ENCODE measurements around the gene KRTAP19-3.
"Not testable (repeated sequence)": the region's sequence is repeated elsewhere in the genome, so short reads cannot be mapped to it uniquely, and the experiment has no call there.

KRTAP19-3 gene

GRCh38 chr21:30491963-30492428 is at the start of gene KRTAP19-3:
KRTAP19-3 (minus strand) TSS chr21:30492013; CDS start chr21:30491957, 56 bp downstream.
- Mint-ChIP-seq H3K27ac (no peak within 1 kb of the TSS), H3K27me3 (no peaks in the 10 kb centered on the region), H3K9me3 (no peaks in the 10 kb centered on the region), H3K36me3 (ENCODE audit: low read depth) (no peaks in the 10 kb centered on the region), H3K4me3 (no peak within 1 kb of the TSS), H3K4me1 (ENCODE audit: low read depth) (no peaks in the 10 kb centered on the region)

GRCh38 chr21:30518876-30519275 is 27.1 kb upstream of the KRTAP19-3 start:
- peaks cover 8% of the 10 kb centered on the region for H3K9me3 Mint-ChIP-seq
- H3K36me3 Mint-ChIP-seq (ENCODE audit: low read depth): no peaks in the 10 kb centered on the region
- H3K27ac Mint-ChIP-seq: no peak overlapping the region
- no peak overlapping the region for H3K4me3 Mint-ChIP-seq
- H3K4me1 Mint-ChIP-seq (ENCODE audit: low read depth): no peaks in the 10 kb centered on the region
- no peaks in the 10 kb centered on the region for H3K27me3 Mint-ChIP-seq

GRCh38 chr21:30515681-30516080 is 23.9 kb upstream of the KRTAP19-3 start:
- no peaks in the 10 kb centered on the region for H3K27me3 Mint-ChIP-seq
- H3K4me3 Mint-ChIP-seq: no peak overlapping the region
- no peaks in the 10 kb centered on the region for H3K4me1 Mint-ChIP-seq (ENCODE audit: low read depth)
- H3K36me3 Mint-ChIP-seq (ENCODE audit: low read depth): no peaks in the 10 kb centered on the region
- no peak overlapping the region for H3K27ac Mint-ChIP-seq
- peaks cover 8% of the 10 kb centered on the region for H3K9me3 Mint-ChIP-seq

- H3K36me3 Mint-ChIP-seq (ENCODE audit: low read depth); H3K27ac Mint-ChIP-seq; H3K4me1 Mint-ChIP-seq (ENCODE audit: low read depth); H3K9me3 Mint-ChIP-seq; H3K4me3 Mint-ChIP-seq; H3K27me3 Mint-ChIP-seq: not testable (repeated sequence)
These were observed 13.9 kb upstream of the KRTAP19-3 start for GRCh38 chr21:30505621-30506205.

GRCh38 chr21:30502041-30502440 is 10.2 kb upstream of the KRTAP19-3 start, which contains the start of gene KRTAP19-5:
KRTAP19-5 (minus strand) TSS chr21:30502141; CDS start chr21:30502090, 51 bp downstream.
- Mint-ChIP-seq H3K4me1 (ENCODE audit: low read depth) (no peaks in the 10 kb centered on the region), H3K4me3 (no peak within 1 kb of the TSS), H3K9me3 (peaks cover 3% of the 10 kb centered on the region), H3K27ac (no peak within 1 kb of the TSS), H3K27me3 (no peaks in the 10 kb centered on the region), H3K36me3 (ENCODE audit: low read depth) (no peaks in the 10 kb centered on the region)

- Mint-ChIP-seq H3K27me3 (no peaks in the 10 kb centered on the region), H3K4me1 (ENCODE audit: low read depth) (no peaks in the 10 kb centered on the region), H3K27ac (no peak within 1 kb of the TSS), H3K36me3 (ENCODE audit: low read depth) (no peaks in the 10 kb centered on the region), H3K9me3 (peaks cover 3% of the 10 kb centered on the region), H3K4me3 (no peak within 1 kb of the TSS)
These were observed 5.3 kb upstream of the KRTAP19-3 start, which contains the start of gene KRTAP19-4 for GRCh38 chr21:30497065-30497464. KRTAP19-4 (minus strand) TSS chr21:30497165; CDS start chr21:30497110, 55 bp downstream.

- no peak within 1 kb of the TSS for H3K27ac Mint-ChIP-seq
- H3K4me3 Mint-ChIP-seq: no peak within 1 kb of the TSS
- no peaks in the 10 kb centered on the region for H3K9me3 Mint-ChIP-seq
- no peaks in the 10 kb centered on the region for H3K36me3 Mint-ChIP-seq (ENCODE audit: low read depth)
- H3K4me1 Mint-ChIP-seq (ENCODE audit: low read depth): no peaks in the 10 kb centered on the region
- H3K27me3 Mint-ChIP-seq: no peaks in the 10 kb centered on the region
These were observed 4.5 kb downstream of the KRTAP19-3 start, which contains the start of gene KRTAP19-2 for GRCh38 chr21:30487336-30487735. KRTAP19-2 (minus strand) TSS chr21:30487436; CDS start chr21:30487348, 88 bp downstream.

- Mint-ChIP-seq H3K27ac (no peak overlapping the region), H3K4me3 (no peak overlapping the region), H3K9me3 (no peaks in the 10 kb centered on the region), H3K4me1 (ENCODE audit: low read depth) (no peaks in the 10 kb centered on the region), H3K36me3 (ENCODE audit: low read depth) (no peaks in the 10 kb centered on the region), H3K27me3 (no peaks in the 10 kb centered on the region)
These were observed 5.6 kb downstream of the KRTAP19-3 start for GRCh38 chr21:30486180-30486579.

- Mint-ChIP-seq H3K36me3 (ENCODE audit: low read depth) (no peaks in the 10 kb centered on the region), H3K27me3 (no peaks in the 10 kb centered on the region), H3K4me1 (ENCODE audit: low read depth) (no peaks in the 10 kb centered on the region), H3K9me3 (no peaks in the 10 kb centered on the region), H3K4me3 (no peak overlapping the region), H3K27ac (no peak overlapping the region)
These were observed 9.7 kb downstream of the KRTAP19-3 start for GRCh38 chr21:30482130-30482529.

GRCh38 chr21:30480145-30480544 is 11.7 kb downstream of the KRTAP19-3 start, which contains the start of gene KRTAP19-1:
KRTAP19-1 (minus strand) TSS chr21:30480367; CDS start chr21:30480317, 50 bp downstream.
- H3K27ac Mint-ChIP-seq: no peak within 1 kb of the TSS
- no peaks in the 10 kb centered on the region for H3K27me3 Mint-ChIP-seq
- no peaks in the 10 kb centered on the region for H3K4me1 Mint-ChIP-seq (ENCODE audit: low read depth)
- H3K9me3 Mint-ChIP-seq: no peaks in the 10 kb centered on the region
- no peaks in the 10 kb centered on the region for H3K36me3 Mint-ChIP-seq (ENCODE audit: low read depth)
- no peak within 1 kb of the TSS for H3K4me3 Mint-ChIP-seq

GRCh38 chr21:30479259-30479658 is 12.6 kb downstream of the KRTAP19-3 start:
- Mint-ChIP-seq H3K4me1 (ENCODE audit: low read depth) (no peaks in the 10 kb centered on the region), H3K27ac (no peak overlapping the region), H3K36me3 (ENCODE audit: low read depth) (no peaks in the 10 kb centered on the region), H3K4me3 (no peak overlapping the region), H3K9me3 (no peaks in the 10 kb centered on the region), H3K27me3 (no peaks in the 10 kb centered on the region)

- Mint-ChIP-seq H3K9me3 (no peaks in the 10 kb centered on the region), H3K36me3 (ENCODE audit: low read depth) (no peaks in the 10 kb centered on the region), H3K27ac (no peak overlapping the region), H3K27me3 (no peaks in the 10 kb centered on the region), H3K4me3 (no peak overlapping the region), H3K4me1 (ENCODE audit: low read depth) (no peaks in the 10 kb centered on the region)
These were observed 13.8 kb downstream of the KRTAP19-3 start for GRCh38 chr21:30478004-30478403.

GRCh38 chr21:30468900-30469714 is 22.7 kb downstream of the KRTAP19-3 start:
- H3K27ac Mint-ChIP-seq: no peak overlapping the region
- H3K27me3 Mint-ChIP-seq: peaks cover 9% of the 10 kb centered on the region
- no peaks in the 10 kb centered on the region for H3K4me1 Mint-ChIP-seq (ENCODE audit: low read depth)
- no peak overlapping the region for H3K4me3 Mint-ChIP-seq
- peaks cover 3% of the 10 kb centered on the region for H3K9me3 Mint-ChIP-seq
- H3K36me3 Mint-ChIP-seq (ENCODE audit: low read depth): no peaks in the 10 kb centered on the region

- Mint-ChIP-seq H3K36me3 (ENCODE audit: low read depth) (no peaks in the 10 kb centered on the region), H3K27me3 (peaks cover 9% of the 10 kb centered on the region)
These were observed 28.1 kb downstream of the KRTAP19-3 start for GRCh38 chr21:30463713-30464112.

GRCh38 chr21:30448514-30448913 is 43.3 kb downstream of the KRTAP19-3 start:
- Mint-ChIP-seq H3K27ac (no peak overlapping the region), H3K36me3 (ENCODE audit: low read depth) (no peaks in the 10 kb centered on the region), H3K27me3 (no peaks in the 10 kb centered on the region), H3K4me3 (no peak overlapping the region), H3K9me3 (no peaks in the 10 kb centered on the region), H3K4me1 (ENCODE audit: low read depth) (no peaks in the 10 kb centered on the region)

More at GRCh38 chr21:30463713-30464112, 28.1 kb downstream of the KRTAP19-3 start:
- Mint-ChIP-seq H3K4me3 (no peak overlapping the region), H3K27ac (no peak overlapping the region), H3K9me3 (no peaks in the 10 kb centered on the region), H3K4me1 (ENCODE audit: low read depth) (no peaks in the 10 kb centered on the region)

Measured in stimulated activated naive CD8-positive, alpha-beta T cell treated with anti-CD3 and anti-CD28 coated beads, Interleukin-15, Interleukin-2, amounts not matched to agents 100 ng/mL and 50 ng/mL, for 24 hours (primary cell).